HG03521 (cell line): ENCODE measurements around the gene DUSP22.

Experiments used
- ATAC-seq: cut with Tn5 transposase; IDR thresholded peaks from one replicate; pipeline ENCODE4 v1.9.1; 2021; ENCODE audit warnings: mild to moderate bottlenecking, moderate library complexity; ENCODE audit not compliant: unreplicated experiment

The DUSP22 gene

DNA sequence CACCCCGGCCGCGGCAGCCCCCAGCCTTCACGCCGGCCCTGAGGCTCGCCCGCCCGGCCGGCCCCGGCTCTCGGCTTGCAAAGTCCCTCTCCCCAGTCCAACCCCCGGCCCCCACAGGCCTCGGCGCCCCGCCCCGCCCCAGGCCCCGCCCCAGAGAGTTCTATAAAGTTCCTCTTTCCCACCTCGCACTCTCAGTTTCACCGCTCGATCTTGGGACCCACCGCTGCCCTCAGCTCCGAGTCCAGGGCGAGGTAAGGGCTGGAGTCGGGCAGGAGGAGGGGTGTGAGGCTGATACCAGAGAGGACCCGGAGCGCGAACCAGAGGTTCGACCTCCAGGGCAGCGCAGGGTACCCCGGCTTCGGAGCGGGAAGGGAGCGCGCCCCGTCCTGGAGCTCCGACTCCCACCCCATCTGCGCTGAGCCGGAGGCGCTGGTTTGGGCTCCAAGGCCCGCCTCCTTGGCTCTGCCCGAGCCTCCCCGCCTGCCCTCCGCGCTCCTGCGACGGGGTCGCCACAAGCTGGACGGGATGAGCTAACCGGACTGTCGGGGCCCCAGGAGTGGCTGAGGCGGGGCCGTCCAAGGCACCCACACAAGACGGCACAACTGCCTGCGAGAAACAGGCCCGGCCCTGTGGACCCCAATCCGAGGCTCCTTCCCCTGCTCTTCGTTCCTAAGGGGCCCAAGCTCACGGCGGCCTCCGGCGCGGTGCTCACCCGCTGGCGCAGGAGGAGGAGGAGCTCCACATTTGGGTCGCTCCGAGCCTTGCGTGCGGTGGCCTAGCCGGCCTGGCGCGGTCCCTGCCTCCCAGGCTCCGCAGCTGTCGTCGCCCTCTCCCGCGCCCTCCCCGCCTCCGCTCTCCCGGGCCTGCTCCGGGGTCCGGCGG, 99.5 kb downstream of the DUSP22 start, which contains the start of gene IRF4:
TSS of gene IRF4 (plus strand) at position 194 of the 882 bp plus-strand sequence. CDS start 1,401 bp downstream, outside the sequence.
- ATAC-seq: peak; percentile 51

DNA sequence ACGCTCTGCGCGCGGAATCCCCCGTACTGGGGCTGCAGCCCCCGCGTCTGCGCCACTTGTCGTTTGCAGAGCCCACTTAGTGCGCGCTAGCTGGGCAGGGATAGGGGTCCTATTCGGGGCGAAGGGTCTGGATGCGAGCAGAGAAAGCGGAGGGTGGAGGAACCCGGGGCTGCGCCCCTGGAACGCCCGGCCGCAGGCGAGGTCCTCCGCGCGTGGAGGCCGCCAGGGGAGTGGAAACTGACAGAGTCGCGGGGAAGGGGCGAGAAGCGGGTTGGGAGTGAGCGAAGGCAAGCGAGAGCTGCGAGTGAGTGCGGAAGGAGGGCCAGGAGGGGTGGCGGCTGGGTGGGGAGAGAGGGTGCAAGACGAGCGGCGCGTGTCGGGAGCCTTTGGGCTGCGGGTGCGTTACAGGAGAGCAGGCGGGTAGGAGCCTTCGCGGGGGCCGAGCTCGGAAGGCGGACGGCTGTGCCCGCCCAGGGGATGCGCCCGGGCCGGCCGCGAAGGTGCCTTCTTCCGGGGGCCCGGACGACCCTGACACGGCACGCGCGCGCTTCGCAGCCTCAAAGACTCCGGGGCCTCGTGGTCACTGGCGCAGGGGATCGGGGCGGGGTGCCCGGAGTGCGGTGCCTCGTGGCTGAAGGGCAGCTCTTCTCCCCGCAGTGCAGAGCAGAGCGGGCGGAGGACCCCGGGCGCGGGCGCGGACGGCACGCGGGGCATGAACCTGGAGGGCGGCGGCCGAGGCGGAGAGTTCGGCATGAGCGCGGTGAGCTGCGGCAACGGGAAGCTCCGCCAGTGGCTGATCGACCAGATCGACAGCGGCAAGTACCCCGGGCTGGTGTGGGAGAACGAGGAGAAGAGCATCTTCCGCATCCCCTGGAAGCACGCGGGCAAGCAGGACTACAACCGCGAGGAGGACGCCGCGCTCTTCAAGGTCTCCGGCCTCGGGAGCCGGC, 100.4 kb downstream of the DUSP22 start:
- ATAC-seq: no peak

DNA sequence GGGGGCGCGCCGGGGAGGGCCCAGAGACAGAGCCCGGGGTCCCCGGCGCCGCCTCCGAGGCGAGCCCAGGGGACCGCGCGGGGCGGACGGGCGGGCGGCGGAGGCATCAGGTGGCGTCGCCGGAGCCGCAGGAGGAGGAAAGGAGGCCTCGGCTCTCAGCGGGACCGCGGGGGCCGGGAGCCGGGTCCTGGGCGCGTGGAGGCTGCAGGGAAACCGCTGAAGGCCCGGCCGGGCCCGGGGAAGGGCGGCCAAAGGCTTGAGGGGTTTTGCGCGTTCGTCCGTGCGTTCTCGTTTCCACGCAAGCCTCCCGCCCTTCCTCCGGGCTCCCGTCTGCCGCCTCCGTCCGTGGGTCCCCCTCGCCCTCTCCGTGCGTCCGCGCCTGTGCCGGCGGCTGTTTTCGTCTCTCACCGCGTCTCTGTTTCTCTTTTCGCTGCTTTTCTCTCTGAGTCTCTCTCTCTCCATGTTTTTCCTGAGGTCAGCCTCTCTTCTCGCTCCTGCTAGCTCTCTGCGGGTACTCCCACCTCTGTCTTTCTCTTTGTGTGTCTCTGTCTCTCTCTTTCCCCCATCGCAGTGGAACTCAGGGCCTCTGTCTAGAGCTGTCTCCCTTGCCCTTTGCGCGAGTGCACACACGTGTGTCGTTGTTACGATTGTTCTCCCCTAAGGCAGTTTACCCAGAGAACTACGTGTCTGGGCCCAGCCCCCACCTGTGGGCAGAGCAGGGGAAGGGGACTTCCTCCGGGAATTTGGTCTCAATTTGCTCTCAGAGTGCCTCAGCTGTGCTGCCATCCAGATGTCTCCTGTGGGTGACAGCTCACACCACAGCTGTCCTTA, 101.3 kb downstream of the DUSP22 start:
- no peak for ATAC-seq

DNA sequence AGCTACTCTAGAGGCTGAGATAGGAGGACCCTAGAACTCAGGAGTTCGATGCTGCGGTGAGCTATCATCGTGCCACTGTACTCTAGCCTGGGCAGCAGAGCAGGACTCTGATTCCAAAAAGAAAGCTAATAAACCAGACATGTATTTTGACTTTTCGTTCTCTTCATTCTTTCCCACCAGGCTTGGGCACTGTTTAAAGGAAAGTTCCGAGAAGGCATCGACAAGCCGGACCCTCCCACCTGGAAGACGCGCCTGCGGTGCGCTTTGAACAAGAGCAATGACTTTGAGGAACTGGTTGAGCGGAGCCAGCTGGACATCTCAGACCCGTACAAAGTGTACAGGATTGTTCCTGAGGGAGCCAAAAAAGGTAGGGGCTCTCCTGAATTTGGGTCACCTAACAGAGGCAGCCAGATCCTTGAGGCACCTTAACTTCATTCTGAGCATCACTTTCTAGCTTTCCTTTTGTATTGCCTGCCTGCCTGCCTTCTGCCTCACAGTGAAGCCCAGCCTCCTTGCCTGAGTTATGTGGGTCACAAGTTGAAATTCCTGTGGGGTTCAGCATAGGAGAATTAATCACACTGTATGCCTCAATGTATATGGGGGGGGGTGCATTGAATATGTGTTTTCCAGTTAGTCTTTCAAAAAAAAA, 102.5 kb downstream of the DUSP22 start:
- ATAC-seq: no peak

DNA sequence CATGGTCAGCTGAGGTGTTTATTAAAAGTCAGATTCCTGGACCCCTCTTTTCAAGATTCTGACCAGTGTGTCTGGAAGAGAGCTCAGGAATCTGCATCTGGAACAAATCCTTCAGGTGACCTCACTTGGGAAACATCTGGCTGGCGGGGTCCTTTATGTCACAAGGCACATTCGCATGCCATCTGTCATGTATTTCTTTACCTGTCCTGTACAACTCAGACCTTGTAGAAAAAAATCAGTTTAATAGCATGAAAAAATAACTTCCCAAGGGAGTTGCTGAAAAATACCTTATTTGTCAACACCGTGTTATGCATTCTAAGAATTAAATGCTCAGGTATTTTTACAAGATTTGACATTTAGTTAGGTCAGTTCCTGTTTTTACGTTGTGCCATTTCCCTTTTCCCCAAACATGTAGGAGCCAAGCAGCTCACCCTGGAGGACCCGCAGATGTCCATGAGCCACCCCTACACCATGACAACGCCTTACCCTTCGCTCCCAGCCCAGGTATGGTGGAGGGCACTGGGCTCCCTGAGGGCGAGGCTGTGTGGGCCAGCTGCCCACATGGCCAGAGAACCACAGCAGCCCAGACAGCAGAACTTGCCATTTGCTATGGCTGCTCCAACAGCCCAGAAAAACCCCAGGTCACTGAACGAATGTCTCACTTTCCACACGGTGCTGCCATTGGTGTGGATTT, 103.3 kb downstream of the DUSP22 start:
- ATAC-seq: no peak

DNA sequence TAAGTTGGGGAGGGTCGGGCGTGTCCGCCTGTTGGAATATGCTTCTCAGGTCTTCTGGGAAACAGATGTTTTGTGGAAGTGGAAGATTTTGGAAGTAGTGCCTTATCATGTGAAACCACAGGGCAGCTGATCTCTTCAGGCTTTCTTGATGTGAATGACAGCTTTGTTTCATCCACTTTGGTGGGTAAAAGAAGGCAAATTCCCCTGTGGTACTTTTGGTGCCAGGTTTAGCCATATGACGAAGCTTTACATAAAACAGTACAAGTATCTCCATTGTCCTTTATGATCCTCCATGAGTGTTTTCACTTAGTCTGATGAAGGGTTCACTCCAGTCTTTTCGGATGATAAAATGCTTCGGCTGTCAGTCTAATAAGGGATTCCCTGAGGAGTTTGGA, 103.8 kb downstream of the DUSP22 start:
- ATAC-seq: no peak

DNA sequence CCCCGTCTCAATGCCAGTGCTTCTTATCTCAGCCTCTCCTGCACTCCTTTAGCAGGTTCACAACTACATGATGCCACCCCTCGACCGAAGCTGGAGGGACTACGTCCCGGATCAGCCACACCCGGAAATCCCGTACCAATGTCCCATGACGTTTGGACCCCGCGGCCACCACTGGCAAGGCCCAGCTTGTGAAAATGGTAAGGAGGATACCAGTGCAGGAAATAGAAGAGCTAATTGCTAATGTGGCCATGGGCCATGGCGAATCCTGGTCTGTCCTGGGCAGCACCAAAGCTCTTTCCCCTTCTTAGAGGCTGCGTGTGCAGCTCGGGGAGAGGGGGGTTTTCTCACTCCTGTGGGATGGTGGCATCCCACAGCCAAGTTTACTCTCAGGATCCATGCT, 104.8 kb downstream of the DUSP22 start:
- no peak for ATAC-seq

DNA sequence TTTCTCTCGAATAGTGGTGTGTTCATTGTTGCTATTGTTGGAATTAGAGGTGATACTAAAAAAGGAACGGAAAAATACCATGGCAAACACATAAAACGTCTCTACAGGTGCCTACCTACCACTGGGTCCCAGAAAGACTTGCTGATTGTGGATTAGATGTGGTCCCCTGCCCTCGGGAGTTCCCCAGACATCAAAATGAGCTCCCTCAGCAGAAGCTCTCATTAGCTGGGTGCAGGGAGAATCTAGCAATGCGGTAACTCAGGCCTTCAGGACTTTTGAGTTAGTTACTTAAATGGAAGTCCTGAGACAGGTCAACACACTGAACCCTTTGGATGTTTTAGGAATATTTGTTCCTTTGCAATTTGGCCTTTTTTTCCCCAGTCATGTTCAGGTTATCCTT, 105.3 kb downstream of the DUSP22 start:
- ATAC-seq: no peak

DNA sequence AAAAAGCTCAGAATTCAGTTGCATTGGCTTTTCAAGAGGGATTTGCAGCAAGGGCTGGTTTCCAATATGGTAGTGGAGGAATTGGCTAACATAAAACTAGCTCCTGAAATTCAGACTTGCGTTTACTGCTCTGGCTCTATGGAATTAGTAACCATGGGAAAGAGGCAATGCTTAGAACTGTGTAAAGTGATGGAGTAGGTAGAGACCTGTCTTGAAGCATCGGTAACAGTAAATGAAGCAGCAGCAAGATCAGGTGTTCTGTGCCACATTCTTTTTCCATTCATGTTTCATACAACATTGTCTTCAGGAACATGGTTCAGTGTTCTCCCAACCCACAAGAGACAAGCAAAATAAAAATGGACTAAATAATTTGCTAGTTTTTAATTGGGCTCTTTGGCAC, 105.8 kb downstream of the DUSP22 start:
- ATAC-seq: no peak

DNA sequence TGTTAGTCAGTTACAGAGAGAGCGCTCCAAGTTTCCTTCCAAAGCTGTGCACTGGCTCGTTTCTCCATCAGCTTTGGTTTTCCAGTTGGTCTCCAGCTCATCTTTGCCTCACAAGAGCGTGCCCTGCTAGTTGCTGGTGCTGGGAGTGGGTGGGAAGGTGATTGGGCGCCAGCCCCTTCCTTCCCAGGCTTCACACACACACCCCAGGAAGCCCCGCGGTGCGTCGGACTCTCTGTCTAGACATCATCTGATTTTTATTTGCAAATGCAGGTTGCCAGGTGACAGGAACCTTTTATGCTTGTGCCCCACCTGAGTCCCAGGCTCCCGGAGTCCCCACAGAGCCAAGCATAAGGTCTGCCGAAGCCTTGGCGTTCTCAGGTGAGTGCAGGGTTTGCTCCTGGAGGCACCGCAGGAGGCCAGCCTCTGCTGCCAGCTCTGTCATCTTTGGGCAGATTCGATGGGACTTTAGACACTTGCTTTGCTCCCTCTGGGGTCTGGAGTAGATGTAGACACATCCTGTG, 106.3 kb downstream of the DUSP22 start:
- no peak for ATAC-seq

DNA sequence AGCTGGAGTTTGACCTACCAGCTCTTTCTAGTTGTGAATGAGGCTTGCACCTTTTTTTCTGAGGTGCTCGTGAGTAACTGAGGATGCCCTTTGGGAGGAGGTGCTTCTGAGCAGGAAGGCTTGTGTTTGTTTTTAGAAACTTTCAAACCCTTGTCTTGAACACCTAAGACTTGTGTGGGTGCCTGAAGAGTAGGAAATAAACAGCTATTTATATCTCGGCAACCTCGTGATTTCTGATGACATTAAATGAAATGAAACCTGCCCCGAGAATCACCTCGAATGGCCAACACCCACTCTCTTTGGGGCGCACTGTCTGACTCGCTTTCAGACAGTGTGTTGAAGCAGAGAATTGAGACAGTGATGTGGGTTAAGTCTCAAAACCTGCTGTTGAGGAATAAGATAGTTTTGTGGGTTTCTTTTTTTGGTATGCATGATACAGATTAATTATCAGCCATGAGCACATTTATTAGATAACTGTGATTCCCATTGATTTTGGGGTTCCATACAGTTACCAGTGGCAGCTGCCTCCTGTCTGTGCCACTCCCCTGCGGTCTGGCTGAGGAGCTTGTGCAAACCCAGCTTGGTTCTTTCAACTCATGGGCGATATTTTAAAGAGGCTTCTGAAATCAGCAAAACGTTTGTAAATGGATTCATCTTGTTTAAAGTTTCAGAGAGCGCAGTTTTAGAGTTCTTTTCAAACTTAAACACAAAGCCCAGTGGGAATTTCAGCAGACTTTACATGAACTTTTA, 107.7 kb downstream of the DUSP22 start:
- peak; percentile 51 for ATAC-seq

DNA sequence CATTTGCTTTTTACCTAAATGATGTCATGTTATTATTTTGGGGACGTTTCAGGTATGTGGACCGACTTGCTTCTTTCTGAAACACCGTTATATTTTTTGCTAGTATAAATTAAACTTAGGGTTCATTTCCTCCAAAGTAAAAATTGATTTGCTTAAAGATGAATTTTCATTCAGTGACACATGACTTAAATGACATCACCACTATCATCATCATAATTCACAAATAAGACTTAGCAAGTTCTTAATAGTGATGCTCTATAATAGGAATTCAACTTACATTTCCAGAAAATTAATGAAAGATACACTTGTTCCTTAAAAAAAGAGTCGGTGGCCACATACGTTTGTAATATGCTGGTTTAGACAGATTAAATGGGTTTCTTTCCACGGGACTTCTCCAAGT, 108.5 kb downstream of the DUSP22 start:
- no peak for ATAC-seq
